A673 (cell line): ENCODE results near the gene GRIK2. TPM values are rescaled to one million over a fixed set of nuclear protein-coding genes. Genes with fewer than 3 reads are reported as not detected.

Experiments
- BruUV-seq: library from RNA; stranded (reverse); fragments of 400-500 nt; replicated peaks from 2 replicates; lab custom pipeline; 2021; lab: Mats Ljungman, UMichigan
- CTCF ChIA-PET: fragments of 300-600 bp; sonication (Branson Sonifier 250); formaldehyde crosslinking; loops from one replicate; lab custom pipeline; 2022; ENCODE audit warnings: antibody characterized with exemption; lab: Charles Lee
- POLR2A ChIA-PET: fragments of 300-600 bp; sonication (Branson Sonifier 250); formaldehyde crosslinking; loops from one replicate; lab custom pipeline; 2022; ENCODE audit warnings: antibody characterized with exemption; ENCODE audit not compliant: low non-redundant PET; lab: Charles Lee
- DNase-seq: peaks from one replicate; pipeline ENCODE4 v3.0.0-alpha.2; 2015; ENCODE audit warnings: low spot score
- H3K27ac ChIP-seq: fragments of 200-600 bp; sonication (generic); 2 replicates; pipeline ENCODE4 v1.5.1; 2016; ENCODE audit warnings: mixed run types, low read depth, mild to moderate bottlenecking, mixed read lengths, antibody characterized with exemption, low read length; ENCODE audit not compliant: poor library complexity, severe bottlenecking
- H3K27me3 ChIP-seq: fragments of 200-600 bp; sonication (generic); replicated peaks from 2 replicates; pipeline ENCODE4 v1.6.1; 2017; ENCODE audit warnings: mixed run types, low read depth, mild to moderate bottlenecking, mixed read lengths, antibody characterized with exemption, low read length; ENCODE audit not compliant: insufficient read depth, poor library complexity
- H3K36me3 ChIP-seq: fragments of 200-600 bp; sonication (generic); 2 replicates; pipeline ENCODE4 v1.6.1; 2016; ENCODE audit warnings: mixed run types, mild to moderate bottlenecking, mixed read lengths, antibody characterized with exemption, low read length; ENCODE audit not compliant: insufficient read depth, poor library complexity, severe bottlenecking
- H3K4me1 ChIP-seq: fragments of 200-600 bp; sonication (generic); 2 replicates; pipeline ENCODE4 v1.6.1; 2017; ENCODE audit warnings: mixed run types, mild to moderate bottlenecking, mixed read lengths, antibody characterized with exemption, low read length; ENCODE audit not compliant: insufficient read depth, poor library complexity, severe bottlenecking
- H3K4me3 ChIP-seq: fragments of 200-600 bp; sonication (generic); 2 replicates; pipeline ENCODE4 v1.5.1; 2016; ENCODE audit warnings: low read depth, mixed run types, mild to moderate bottlenecking, mixed read lengths, low read length; ENCODE audit not compliant: poor library complexity, severe bottlenecking
- H3K9me3 ChIP-seq: fragments of 200-600 bp; sonication (generic); 2 replicates; pipeline ENCODE4 v1.6.1; 2016; ENCODE audit warnings: mixed run types, low read depth, mild to moderate bottlenecking, mixed read lengths, antibody characterized with exemption, low read length; ENCODE audit not compliant: poor library complexity, severe bottlenecking
- CTCF ChIP-seq: fragments of 300-800, 200-600 bp; sonication (generic); conservative IDR thresholded peaks from 2 replicates; pipeline ENCODE4 v1.5.1; 2017; ENCODE audit warnings: low read depth, mild to moderate bottlenecking, antibody characterized with exemption, low read length, moderate library complexity, mixed read lengths
- EZH2 ChIP-seq: fragments of 200-600 bp; sonication (generic); IDR thresholded peaks from 2 replicates; pipeline ENCODE4 v1.6.1; 2017; ENCODE audit warnings: borderline replicate concordance, low read depth, mild to moderate bottlenecking, mixed read lengths, antibody characterized with exemption, low read length; ENCODE audit not compliant: poor library complexity, severe bottlenecking
- intact Hi-C: fragments of 100-400 bp; cut with micrococcal nuclease; formaldehyde crosslinking; loops from one replicate; pipeline ENCODE4 v1.10.0; 2022; ENCODE audit not compliant: unreplicated experiment
- total RNA-seq: library from RNA; stranded (reverse); gene quantifications from 2 replicates; pipeline ENCODE4 v1.2.3, GENCODE V29; 2021

The GRIK2 gene
- total RNA-seq, 1 experiment from 2014 or later, result 62.1 TPM

GRCh38 chr6:101994521-101994920, 601.0 kb downstream of the GRIK2 start:
- no peak for TF ChIP-seq EZH2
- no peak for TF ChIP-seq CTCF
- peaks cover 51% of the 10 kb centered on the region for H3K4me1 ChIP-seq
- POLR2A ChIA-PET, result no interaction called here
- peaks cover 12% of the 10 kb centered on the region for H3K36me3 ChIP-seq
- CTCF ChIA-PET, result no interaction called here
- DNase-seq, result no peak
- H3K9me3 ChIP-seq, result no peaks in the 10 kb centered on the region
- BruUV-seq, result no TSS peak
- no peaks in the 10 kb centered on the region for H3K27me3 ChIP-seq
- H3K4me3 ChIP-seq, result no peak overlapping the region
- intact Hi-C loops, result no loop called here
- H3K27ac ChIP-seq, result no peak overlapping the region

GRCh38 chr6:102015431-102015830, 621.9 kb downstream of the GRIK2 start:
- intact Hi-C loops, result no loop called here
- Histone ChIP-seq H3K27me3 (no peaks in the 10 kb centered on the region), H3K27ac (no peak overlapping the region), H3K4me1 (peaks cover 10% of the 10 kb centered on the region), H3K4me3 (no peak overlapping the region), H3K36me3 (peaks cover 49% of the 10 kb centered on the region), H3K9me3 (peaks cover 45% of the 10 kb centered on the region)
- TF ChIP-seq CTCF, result no peak
- TF ChIP-seq EZH2, result no peak
- POLR2A ChIA-PET, result no interaction called here
- CTCF ChIA-PET, result no interaction called here
- no TSS peak for BruUV-seq
- DNase-seq, result no peak

GRCh38 chr6:102022281-102022680, 628.8 kb downstream of the GRIK2 start:
- no peak for TF ChIP-seq EZH2
- no peak for TF ChIP-seq CTCF
- Histone ChIP-seq H3K27ac (peak overlapping the region; percentile 2), H3K27me3 (no peaks in the 10 kb centered on the region), H3K4me1 (peaks cover 47% of the 10 kb centered on the region), H3K36me3 (peaks cover 10% of the 10 kb centered on the region), H3K4me3 (no peak overlapping the region), H3K9me3 (peaks cover 4% of the 10 kb centered on the region)
- ChIA-PET POLR2A (no interaction called here), CTCF (no interaction called here)
- intact Hi-C loops, result no loop called here
- no peak for DNase-seq
- BruUV-seq, result no TSS peak
